ENCODE results near the gene VDR. TPM values are rescaled to one million over a fixed set of nuclear protein-coding genes. Genes with fewer than 3 reads are reported as not detected.
A peak's percentile ranks its signal among the peaks of the same experiment; 100 is the strongest.

The VDR gene
- polyA plus RNA-seq, 1 donor (not counting 4 experiments of a cell fraction or from before 2014, with no cell fraction given) = 43.3 TPM

DNA sequence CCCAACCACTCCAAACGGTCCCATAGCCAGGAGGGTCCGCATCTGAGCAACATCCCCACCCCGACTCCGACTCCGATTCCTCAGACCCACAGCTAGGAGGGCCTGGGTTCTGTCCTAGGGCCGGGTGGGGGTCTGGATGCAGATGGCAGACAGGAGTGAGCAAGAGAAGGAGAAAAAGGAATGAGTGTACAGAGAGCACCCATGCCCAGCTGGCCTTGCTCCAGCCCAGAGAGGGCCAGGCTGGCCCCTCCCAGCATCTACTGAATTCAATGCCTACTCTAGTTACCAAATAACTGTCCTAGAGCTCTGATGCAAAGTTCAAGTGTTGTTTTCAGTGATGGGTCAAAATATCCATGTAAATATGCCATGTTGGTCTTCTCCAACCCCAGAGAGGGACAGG lies 40.8 kb downstream of the VDR start:
- Histone ChIP-seq H3K9me1 (ENCODE audit: control insufficient read depth, extremely low read depth, insufficient read depth, low read length) (peaks cover 8% of the 10 kb centered on the region), H3K9ac (ENCODE audit: control insufficient read depth, extremely low read depth, insufficient read depth, low read length) (peak overlapping the region; percentile 3), H3K36me3 (ENCODE audit: control insufficient read depth in 2 of 2, extremely low read depth in 1 of 2, insufficient read depth in 2 of 2, low read length in 2 of 2) (peaks cover 28 to 51% of the 10 kb centered on the region in 2 experiments), H3K4me2 (ENCODE audit: control insufficient read depth, extremely low read depth, insufficient read depth, low read depth, low read length) (peak overlapping the region; percentile 79), H3K4me1 (ENCODE audit: control insufficient read depth, extremely low read depth, insufficient read depth, low read length) (peaks cover 40% of the 10 kb centered on the region), H3K9me3 (ENCODE audit: control insufficient read depth, low read depth, low read length) (no peaks in the 10 kb centered on the region), H3K27ac (ENCODE audit: control insufficient read depth, insufficient read depth, low read length) (peak overlapping the region; percentile 80), H2AFZ (ENCODE audit: control insufficient read depth, low read length) (no peak overlapping the region), H3K27me3 (ENCODE audit: control insufficient read depth, extremely low read depth, insufficient read depth, low read length) (no peaks in the 10 kb centered on the region), H3K79me2 (ENCODE audit: control insufficient read depth, insufficient read depth, low read length) (peaks cover 2% of the 10 kb centered on the region), H3K4me3 (ENCODE audit: control insufficient read depth in 2 of 3, extremely low read depth in 1 of 3, insufficient read depth in 2 of 3, low read depth in 1 of 3, low read length in 3 of 3) (peak overlapping the region in 1 of 3 experiments; percentile 25), H4K20me1 (ENCODE audit: control insufficient read depth, extremely low read depth, insufficient read depth, low read length) (no peaks in the 10 kb centered on the region)
- dilution Hi-C loops (cut with MboI; ENCODE audit: extremely low pct_ligation_motif_present, low sequenced_read_pairs) = no loop called here
- peak; percentile 39 for FAIRE-seq
- TF ChIP-seq, protein P1, sequence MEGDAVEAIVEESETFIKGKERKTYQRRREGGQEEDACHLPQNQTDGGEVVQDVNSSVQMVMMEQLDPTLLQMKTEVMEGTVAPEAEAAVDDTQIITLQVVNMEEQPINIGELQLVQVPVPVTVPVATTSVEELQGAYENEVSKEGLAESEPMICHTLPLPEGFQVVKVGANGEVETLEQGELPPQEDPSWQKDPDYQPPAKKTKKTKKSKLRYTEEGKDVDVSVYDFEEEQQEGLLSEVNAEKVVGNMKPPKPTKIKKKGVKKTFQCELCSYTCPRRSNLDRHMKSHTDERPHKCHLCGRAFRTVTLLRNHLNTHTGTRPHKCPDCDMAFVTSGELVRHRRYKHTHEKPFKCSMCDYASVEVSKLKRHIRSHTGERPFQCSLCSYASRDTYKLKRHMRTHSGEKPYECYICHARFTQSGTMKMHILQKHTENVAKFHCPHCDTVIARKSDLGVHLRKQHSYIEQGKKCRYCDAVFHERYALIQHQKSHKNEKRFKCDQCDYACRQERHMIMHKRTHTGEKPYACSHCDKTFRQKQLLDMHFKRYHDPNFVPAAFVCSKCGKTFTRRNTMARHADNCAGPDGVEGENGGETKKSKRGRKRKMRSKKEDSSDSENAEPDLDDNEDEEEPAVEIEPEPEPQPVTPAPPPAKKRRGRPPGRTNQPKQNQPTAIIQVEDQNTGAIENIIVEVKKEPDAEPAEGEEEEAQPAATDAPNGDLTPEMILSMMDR (optimal IDR thresholded peaks at IDR 0.05 in 1 of 3, IDR thresholded peaks at IDR 0.05 in 1 of 3, conservative IDR thresholded peaks at IDR 0.05 in 1 of 3; ENCODE audit: extremely low read depth in 1 of 3, insufficient read depth in 2 of 3, low read length in 3 of 3) = no peak
- TF ChIP-seq EZH2 (IDR thresholded peaks at IDR 0.05; ENCODE audit: low read length) = no peak
- DNase-seq (ENCODE audit: low read depth, low spot score) = no peak

GRCh38 chr12:47863467-47863866 lies 41.3 kb downstream of the VDR start:
- Histone ChIP-seq H3K36me3 (ENCODE audit: control insufficient read depth in 2 of 2, extremely low read depth in 1 of 2, insufficient read depth in 2 of 2, low read length in 2 of 2) (peaks cover 26 to 48% of the 10 kb centered on the region in 2 experiments), H3K4me2 (ENCODE audit: control insufficient read depth, extremely low read depth, insufficient read depth, low read depth, low read length) (peak overlapping the region; percentile 79), H3K27ac (ENCODE audit: control insufficient read depth, insufficient read depth, low read length) (peak overlapping the region; percentile 80), H3K9me1 (ENCODE audit: control insufficient read depth, extremely low read depth, insufficient read depth, low read length) (peaks cover 10% of the 10 kb centered on the region), H4K20me1 (ENCODE audit: control insufficient read depth, extremely low read depth, insufficient read depth, low read length) (no peaks in the 10 kb centered on the region), H2AFZ (ENCODE audit: control insufficient read depth, low read length) (no peak overlapping the region), H3K9me3 (ENCODE audit: control insufficient read depth, low read depth, low read length) (no peaks in the 10 kb centered on the region), H3K9ac (ENCODE audit: control insufficient read depth, extremely low read depth, insufficient read depth, low read length) (peak overlapping the region; percentile 68), H3K4me1 (ENCODE audit: control insufficient read depth, extremely low read depth, insufficient read depth, low read length) (peaks cover 46% of the 10 kb centered on the region), H3K4me3 (ENCODE audit: control insufficient read depth in 2 of 3, extremely low read depth in 1 of 3, insufficient read depth in 2 of 3, low read depth in 1 of 3, low read length in 3 of 3) (peak overlapping the region in 1 of 3 experiments; percentile 25), H3K79me2 (ENCODE audit: control insufficient read depth, insufficient read depth, low read length) (peaks cover 2% of the 10 kb centered on the region), H3K27me3 (ENCODE audit: control insufficient read depth, extremely low read depth, insufficient read depth, low read length) (no peaks in the 10 kb centered on the region)
- peak; percentile 69 for FAIRE-seq
- dilution Hi-C loops (cut with MboI; ENCODE audit: extremely low pct_ligation_motif_present, low sequenced_read_pairs) = no loop called here
- peak; percentile 52 for DNase-seq (ENCODE audit: low read depth, low spot score)
- TF ChIP-seq EZH2 (IDR thresholded peaks at IDR 0.05; ENCODE audit: low read length) = no peak
- TF ChIP-seq, protein P1 (optimal IDR thresholded peaks at IDR 0.05 in 1 of 3, IDR thresholded peaks at IDR 0.05 in 1 of 3, conservative IDR thresholded peaks at IDR 0.05 in 1 of 3; ENCODE audit: extremely low read depth in 1 of 3, insufficient read depth in 2 of 3, low read length in 3 of 3) = no peak
